LoVo (cell line): ENCODE data around the gene PPIP5K2.
"Not testable (repeated sequence)": the region's sequence is repeated elsewhere in the genome, so short reads cannot be mapped to it uniquely, and the experiment has no call there.

ENCODE experiments used
- DNase-seq: peaks from one replicate; pipeline ENCODE4 v3.0.0-alpha.2; 2016; ENCODE audit warnings: low spot score

Gene PPIP5K2

DNA sequence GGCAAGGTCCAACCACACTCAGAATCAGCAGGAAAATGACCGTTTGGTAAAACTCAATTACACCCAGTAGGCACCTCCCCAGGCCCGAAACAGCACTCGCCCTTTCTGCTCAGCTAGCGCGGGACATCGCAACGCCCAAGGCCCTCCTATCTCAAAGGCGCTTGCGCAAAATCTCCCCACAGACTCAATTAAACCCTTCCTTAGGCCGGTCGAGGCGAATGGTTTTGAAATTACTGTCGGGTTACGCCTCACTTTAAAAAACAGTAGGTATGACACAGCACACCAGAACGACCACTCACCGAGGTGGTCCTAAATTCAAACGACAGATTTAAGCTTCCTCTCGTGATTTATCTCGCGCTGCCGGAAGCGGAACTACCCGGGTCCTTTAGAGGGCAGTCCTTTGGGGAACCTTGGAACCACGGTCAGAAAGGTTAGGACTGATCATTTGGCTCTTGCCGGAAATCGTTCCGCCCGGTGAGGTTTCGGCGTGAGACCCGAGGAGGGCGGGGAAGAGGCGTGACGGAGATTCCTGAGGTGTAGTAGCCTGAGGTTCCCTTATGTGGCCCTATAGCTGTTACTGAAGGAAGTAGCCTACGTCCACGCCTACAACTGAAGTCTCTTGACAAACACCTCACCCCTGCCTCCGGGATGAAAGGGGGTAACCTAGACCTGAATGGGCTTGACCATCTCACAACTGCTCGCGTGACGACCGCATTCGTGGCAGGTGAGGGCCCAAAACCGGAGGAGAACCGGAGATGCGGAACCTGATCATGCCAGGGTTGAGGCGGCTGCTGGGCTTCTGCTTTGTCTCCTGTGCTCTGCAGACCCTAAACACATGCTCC lies at the start of gene PPIP5K2, which contains the start of gene GIN1:
Gene PPIP5K2, plus strand, starts transcription at position 537 of the 842 bp plus-strand sequence. CDS start 9,289 bp downstream, outside the sequence.
Gene GIN1, minus strand, starts transcription at position 374 of the 842 bp plus-strand sequence. CDS start 11,431 bp downstream, outside the sequence.
- peak; percentile 99 for DNase-seq

DNA sequence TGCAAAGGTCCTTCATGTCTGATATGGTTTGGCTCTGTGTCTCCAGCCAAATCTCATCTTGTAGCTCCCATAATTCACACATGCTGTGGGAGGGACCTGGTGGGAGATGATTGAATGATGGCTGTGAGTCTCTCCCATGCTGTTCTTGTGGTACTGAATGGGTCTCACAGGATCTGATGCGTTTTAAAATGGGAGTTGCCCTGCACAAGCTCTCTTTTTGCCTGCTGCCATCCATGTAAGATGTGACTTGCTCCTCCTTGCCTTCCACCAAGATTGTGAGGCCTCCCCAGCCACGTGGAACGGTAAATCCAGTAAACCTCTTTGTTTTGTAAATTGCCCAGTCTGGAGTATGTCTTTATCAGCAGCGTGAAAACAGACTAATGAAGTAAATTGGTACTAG lies 46.6 kb upstream of the PPIP5K2 start:
- DNase-seq = not testable (repeated sequence)

DNA sequence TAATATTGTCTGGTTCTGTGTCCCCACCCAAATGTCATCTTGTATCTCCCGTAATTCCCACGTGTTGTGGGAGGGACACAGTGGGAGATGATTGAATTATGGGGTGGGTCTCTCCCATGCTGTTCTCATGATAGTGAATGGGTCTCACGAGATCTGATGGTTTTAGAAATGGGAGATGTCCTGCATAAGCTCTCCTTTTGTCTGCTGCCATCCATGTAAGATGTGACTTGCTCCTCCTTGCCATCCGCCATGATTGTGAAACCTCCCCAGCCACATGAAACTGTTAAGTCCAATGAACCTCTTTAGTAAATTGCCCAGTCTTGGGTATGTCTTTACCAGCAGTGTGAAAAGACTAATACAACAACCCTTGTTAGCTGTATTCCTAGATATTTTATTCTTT lies 44.7 kb upstream of the PPIP5K2 start:
- no peak for DNase-seq

DNA sequence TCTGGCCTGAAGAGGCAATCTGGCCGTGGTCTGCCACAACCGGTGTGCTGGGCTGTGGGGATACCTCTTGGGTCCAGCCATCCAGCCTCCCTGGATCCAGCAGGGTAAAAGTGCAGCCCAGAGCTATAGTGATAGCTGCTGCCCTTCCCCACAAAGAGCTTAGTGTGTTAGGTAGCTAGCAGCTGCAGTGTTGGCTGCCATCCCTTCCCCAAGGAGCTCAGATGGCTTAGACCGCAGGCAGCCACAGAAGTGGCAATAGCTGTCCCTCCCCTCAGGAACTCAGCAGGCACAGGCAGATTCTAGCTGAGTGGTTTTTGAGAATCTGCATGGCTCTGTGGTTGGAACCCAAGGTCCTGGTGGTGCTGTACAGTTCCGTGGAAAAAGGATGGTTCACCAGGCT lies 40.3 kb upstream of the PPIP5K2 start:
- DNase-seq = no peak

DNA sequence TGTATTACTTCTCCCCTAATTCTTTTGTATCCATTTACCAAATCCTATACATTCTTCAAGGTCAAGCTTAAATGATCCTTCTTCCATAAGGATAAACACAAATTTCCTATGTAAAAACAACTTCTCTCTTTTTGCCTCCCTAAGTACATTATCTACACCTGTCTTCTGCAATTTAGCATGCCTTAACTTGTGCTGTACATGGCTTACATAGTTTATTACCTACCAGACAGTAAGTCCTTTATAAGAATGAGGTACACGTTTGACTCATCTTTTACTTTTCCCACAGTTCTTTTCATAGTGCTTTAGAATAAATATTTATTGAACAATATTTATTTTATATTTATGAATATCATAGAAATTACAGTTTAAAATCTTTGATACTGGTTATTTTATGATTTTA lies 33.6 kb upstream of the PPIP5K2 start:
- DNase-seq = no peak

DNA sequence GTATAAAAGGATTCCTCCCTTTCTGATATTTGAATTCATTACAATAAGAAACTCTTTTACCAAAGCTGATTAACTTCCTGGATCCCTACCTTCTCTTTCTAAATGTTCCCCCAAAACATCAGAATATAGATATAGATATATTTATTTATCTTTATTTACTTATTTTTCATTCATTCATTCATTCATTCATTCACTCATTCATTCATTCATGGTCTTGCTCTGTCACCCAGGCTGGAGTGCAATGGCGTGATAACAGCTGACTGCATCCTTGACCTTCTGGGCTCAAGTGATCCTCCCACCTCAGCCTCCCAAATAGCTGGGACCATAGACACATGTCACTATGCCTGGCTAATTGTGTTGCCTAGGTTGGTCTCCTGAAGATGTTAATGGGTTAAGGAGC lies 30.8 kb upstream of the PPIP5K2 start:
- DNase-seq = no peak

DNA sequence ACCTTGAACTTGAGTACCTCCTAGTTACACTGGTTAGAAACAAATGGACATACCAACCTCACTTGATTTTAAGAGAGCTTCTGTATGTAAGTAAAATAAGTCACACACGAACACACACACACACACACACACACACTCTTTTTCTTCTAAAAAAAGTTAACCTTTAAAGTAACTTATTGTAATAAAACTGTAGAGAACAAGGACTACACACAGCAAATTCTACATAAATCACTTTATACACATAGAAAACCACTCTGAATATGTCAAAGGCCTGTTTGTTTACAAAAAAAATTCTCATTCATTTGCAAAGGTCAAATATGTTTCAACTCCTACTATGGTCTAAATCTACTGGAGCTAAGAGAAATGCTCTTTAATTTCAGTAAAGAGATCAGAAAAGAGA lies 29.3 kb upstream of the PPIP5K2 start:
- DNase-seq = no peak

DNA sequence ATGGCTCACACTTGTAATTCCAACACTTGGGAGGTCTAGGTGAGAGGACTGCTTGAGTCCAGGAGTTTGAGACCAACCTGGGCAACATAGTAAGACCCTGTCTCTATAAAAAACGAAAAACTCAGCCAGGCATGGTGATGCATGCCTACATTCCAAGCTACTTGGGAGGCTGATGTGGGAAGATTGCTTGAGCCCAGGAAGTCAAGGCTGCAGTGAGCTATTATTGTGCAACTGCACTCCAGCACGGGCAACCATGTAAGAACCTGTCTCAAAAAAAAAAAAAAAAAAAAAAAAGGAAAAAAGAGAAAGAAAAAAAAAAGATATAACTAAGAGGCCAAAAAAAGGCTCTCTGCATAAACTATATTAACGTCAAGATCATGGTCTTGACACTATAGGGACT lies 27.4 kb upstream of the PPIP5K2 start:
- DNase-seq = no peak

DNA sequence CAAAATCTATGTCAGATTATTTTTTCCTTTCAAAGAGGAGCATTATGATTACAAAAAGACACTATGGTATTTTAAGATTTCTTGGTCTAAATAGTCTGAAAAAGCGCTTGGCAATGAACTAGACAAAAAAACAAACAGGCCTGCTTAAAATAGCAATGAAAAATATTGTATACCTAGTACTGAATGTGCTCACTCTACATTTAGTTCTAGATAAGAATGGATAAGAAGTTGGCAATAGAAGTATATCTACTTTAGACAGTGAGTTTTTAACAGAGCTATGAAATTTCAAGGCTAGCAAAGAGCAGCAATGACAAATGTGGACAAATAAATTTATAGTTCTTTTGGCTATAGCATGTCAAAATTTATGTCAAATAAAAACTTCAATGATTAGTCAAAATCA lies 26.4 kb upstream of the PPIP5K2 start:
- no peak for DNase-seq

DNA sequence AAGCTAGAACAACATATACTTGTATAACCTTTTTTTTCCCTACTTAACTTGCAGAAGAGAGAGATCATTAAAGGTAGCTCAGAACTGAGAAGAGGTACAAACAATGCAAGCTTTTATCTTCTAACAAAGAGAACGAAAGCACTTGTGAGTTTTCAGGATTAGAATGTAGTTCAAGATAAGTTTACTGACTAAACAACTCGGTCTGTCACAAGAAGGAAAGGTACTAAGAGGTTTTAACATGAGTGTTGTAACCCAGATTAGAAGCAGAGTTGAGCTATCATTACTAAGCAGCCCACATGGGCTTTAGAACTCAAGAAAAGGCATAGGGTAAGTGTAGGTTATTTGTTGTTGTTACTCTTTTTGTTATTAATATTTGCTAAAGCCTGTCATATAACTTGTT lies 25.4 kb upstream of the PPIP5K2 start:
- no peak for DNase-seq

DNA sequence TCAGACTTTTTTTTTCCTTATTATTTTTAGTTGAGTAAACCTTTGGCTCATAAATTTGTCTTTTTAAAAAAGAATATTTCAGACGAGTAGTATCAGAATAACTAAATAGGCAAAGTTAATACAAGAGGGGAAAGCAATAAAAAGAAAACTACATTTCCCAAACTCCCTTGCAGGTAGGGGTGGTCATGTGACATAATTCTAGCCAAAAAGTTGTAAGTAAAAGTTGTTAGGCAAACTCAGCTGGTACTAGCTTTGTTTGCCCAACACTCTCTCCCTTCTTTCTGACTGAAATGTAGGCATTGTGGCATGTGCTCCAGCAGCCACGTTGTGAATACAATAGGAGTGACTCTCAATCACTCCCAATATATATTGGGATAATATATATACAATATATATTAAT lies 21.1 kb upstream of the PPIP5K2 start:
- DNase-seq = no peak

DNA sequence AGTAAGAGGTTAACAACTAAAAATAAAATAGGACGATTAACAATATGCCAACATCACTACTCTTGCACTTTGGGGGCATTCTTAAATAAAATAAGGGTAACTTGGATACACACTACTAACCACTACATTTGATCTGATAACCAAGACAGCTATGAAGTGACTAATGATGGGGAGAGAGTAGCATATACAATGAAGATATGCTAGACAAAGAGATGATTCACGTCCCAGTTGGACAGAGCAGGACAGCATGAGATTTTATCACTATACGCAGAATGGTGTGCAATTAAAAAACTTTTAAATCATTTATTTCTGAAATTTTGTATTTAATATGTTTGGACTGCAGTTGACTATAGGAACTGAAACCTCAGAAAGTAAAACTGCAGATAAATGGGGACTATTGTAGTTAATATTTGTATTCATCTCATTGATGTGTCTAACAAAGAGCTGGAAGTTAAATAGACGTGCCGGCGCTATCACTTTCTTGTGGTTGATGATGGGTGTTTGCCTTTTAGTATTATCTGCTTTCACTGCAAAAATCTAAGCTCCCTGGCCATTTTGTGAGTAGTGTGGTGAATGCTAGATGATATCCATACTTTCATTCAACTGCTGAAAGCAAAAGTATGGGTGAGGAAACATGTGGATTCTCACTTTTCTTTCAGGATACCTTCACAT lies 18.9 kb upstream of the PPIP5K2 start:
- DNase-seq = no peak

DNA sequence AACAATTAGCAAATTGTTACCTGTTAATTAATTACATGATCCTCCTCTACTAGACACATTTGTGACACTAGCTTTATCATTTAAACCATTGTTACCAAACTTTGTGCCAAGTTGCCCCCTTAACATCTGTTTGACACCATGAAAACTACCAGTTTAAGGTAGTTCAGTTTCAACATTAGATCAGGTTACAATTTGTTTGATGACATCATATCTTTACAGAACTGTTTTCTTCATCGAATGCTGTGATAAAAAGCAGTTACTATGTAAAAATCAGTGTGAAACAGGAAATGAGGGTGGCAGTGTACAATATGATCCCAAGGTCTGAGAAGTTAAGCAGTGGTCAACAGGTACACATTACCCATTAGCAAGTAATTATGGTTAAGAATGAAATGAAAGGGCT lies 17.9 kb upstream of the PPIP5K2 start:
- DNase-seq = no peak

DNA sequence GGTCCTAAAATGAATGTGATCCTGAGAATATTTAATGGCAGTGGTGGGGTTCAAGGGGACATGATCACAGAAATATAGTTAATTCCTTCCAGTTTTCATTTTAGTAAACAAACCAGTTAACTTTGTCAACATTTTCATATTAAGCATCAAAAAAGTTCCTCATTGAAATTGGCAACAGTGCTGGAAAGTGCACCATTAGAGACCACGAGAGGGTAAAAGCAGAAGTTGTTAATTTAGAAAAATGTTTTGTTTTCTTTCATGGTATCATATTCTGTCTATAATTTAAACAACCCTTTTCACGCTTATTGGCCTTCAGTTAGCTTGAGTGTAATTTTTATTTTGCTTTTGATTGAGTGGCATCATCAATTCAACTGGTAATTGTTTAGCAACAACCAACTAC lies 12.0 kb upstream of the PPIP5K2 start:
- DNase-seq = no peak

DNA sequence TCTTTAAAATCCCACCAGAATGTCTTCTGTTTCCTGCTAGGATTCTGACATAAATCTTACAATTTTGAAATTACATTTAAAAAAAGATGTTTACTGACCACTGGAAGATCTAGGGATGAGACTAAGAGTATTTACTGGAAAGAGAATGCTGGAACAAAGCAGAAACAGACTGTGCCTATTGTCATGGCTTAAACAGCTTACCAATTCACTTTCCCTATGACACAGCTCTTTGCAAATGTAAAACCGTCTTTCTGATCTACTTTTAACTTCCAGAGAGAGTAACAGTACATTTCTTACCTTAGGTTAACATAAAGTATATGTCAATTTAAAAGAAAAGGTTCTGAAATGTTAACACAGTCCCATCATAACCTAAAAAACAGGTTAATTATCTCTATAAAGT lies 10.8 kb upstream of the PPIP5K2 start:
- DNase-seq = no peak

DNA sequence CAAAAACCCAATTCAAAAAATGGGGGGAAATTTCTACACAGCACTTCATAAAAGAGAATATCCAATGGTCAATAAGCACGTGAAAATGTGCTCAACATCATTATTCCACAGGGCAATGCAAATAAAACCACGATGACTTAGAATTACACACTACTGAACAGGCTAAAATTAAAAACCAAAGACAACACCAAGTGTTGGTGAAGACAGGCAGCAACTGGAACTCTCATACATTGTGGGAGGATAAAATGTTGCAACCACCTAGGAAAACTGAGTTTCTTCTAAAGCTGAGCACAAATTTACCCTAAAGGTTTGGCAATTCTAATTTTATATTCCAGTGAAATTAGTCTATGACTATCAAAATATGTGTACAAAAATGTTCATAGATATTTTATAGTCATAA lies 9.7 kb upstream of the PPIP5K2 start:
- no peak for DNase-seq

DNA sequence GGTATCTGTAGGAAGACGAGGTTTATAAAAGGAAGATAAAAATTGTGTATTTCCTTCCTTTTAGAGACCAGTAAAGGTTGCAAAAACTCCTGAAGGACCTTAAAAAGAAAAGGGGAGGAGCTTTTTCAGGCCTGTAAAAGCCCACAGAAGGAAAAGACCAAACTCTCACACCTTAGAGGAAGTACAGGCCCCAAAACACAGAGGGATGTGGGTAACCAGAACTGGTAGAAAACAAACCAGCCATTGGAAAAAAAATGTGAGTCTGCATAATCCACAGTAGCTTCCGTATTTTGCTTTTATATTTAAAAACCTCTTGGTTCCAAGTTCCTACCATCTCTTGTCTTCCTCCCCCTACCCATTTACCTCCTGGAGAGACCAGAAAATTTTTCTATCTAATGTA lies 8.6 kb upstream of the PPIP5K2 start:
- no peak for DNase-seq

DNA sequence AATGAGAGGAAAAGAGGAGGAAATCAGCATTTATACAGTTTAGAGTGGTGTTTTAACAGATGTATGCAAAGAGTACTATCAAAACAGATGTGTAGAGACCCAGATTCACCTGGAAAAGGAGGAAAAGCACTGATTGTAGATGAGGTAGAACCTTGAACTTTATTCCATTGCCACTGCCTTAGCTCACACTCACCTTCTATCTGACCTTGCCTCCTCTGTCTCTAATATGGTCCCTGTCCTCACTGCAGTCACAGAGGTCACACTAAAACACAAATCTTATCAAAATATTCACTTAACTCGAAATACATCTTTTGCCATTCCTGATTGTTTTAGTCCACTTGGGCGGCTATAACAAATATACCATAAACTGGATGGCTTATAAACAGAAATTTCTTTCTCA lies 7.2 kb upstream of the PPIP5K2 start:
- DNase-seq = no peak

DNA sequence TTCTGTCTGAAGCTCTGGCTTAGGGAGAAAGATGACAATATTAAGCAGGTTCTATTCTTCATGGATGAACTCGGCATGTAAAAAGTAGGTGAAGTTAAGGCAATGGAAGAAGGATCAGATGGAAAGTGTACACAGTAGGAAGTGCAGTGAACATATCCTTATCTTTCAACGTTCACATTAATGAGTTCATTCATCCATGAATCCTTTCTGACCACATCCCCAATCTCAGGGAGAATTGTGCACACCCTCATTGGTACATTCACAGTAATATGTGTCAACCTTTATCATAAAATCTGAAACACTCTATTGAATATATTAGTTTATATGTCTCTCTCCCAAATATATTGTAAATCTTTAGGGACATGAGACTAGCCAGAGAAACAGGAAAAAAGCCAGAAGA lies 5.7 kb upstream of the PPIP5K2 start:
- no peak for DNase-seq

DNA sequence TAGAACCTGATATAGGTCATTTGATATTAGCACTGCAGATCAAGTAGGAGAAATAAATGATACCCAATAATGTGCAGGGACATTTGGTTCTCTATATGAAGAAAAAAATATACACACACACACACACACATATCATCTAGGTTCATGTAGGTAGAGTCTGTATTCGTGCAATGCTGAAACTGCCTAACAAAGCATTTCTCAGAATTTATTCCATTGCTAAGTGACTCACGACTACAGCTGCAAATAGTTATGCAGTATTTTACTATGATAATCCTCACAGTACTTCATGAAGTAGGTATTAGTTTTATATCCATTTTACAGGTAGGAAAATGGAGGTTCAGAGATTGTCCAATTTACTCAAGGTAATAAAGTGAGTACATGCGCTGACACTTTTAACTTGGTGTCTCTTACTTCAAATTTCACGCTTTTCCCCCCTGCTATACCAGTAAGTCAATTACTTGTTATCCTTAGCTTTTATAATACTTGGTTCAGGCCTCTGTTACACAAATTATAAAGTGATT lies 2.6 kb upstream of the PPIP5K2 start:
- no peak for DNase-seq

DNA sequence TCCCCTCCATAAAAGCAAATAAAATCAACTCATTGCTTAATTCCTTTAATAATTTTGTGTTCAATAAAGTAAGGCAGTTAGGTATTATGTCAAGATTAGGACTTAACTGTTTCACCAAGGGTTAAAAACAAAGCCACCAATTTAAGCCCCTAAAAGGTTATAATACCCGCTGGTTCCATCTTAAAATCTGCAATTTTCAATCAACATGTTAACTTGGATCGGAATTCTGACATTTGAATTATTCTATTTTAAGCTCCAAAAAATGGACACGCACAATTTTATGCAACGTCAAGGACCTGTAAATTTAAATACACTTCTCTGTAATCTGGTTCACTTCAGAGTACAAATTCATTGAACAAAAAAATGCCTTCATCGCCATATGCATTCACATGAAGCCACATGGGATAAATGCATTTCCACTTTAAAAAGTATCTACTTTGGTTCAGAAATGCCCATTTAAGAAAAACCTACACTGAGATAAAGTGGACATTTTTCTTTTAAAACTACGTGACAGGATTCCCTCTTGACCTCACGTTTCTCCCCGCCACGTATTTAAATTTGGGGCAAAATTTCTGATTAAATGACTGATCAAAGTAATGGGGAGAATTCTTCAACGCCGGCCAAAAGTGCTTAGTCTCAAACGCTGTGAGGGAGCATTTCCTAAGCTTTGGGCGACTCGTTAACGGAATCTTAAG lies 884 bp upstream of the PPIP5K2 start:
- no peak for DNase-seq

DNA sequence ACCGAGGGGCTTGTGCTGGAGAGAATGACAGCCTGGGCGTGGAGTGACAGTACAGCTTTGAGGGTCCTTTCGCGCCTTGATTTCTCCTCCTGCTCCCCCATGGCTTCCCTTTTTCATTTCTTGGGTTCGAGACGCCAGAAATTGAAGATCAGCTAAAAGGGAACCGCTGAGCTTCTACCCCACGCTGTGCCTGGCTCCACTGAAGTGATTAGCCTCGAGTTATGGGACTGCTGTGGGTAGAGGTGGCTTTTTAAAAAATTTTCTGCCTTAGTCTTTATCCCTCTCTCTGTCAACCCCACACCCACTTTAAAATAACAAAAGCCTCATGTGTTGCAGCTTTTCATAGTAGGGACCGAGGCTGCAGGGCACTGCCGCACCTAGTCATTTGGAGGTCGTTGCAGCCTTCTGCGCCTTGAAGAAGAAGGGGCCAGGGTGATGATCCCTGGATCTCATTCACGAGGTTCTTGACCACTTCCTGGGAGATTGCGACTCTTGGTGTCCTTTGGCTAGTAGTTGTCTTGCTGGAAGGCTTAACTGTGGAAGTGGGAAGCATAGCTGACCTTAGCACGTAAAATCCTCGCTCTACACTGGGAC lies 603 bp downstream of the PPIP5K2 start:
- DNase-seq = peak; percentile 15
